GM10248 (cell line): ENCODE data around the gene ITGA2B.
A peak's percentile ranks its signal among the peaks of the same experiment; 100 is the strongest.
"Not testable (repeated sequence)": the region's sequence is repeated elsewhere in the genome, so short reads cannot be mapped to it uniquely, and the experiment has no call there.

Source experiments
- CTCF ChIA-PET: fragments of 300-600 bp; sonication (Branson Sonifier 250); formaldehyde crosslinking; extraction: SDS; loops from one replicate; lab custom pipeline; 2021; ENCODE audit warnings: antibody characterized with exemption; lab: Yijun Ruan, JAX
- POLR2A ChIA-PET: fragments of 350-650 bp; sonication (Branson Sonifier 250); formaldehyde crosslinking; extraction: SDS; loops from one replicate; lab custom pipeline; 2020; ENCODE audit warnings: antibody characterized with exemption; lab: Yijun Ruan, JAX
- DNase-seq: peaks from one replicate; pipeline ENCODE4 v3.0.0; 2012; ENCODE audit errors: extremely low spot score
- CTCF ChIP-seq: IDR thresholded peaks from 2 replicates; pipeline ENCODE4 v1.5.1; 2012; ENCODE audit warnings: mild to moderate bottlenecking, low read depth; ENCODE audit errors: extremely low read depth, missing control alignments, control extremely low read depth

The ITGA2B gene

GRCh38 chr17:44375196-44376017 lies 14.0 kb downstream of the ITGA2B start:
- ChIA-PET POLR2A (no interaction called here), CTCF (interaction anchor here (0.8 to 5.7 kb wide), 10 partner anchors 9 to 165 kb away, joined by 3 to 26 read pairs (median 6); partner anchors contain the start of gene FAM171A2)
- DNase-seq: no peak
- TF ChIP-seq CTCF: no peak

GRCh38 chr17:44374306-44375195 lies 14.9 kb downstream of the ITGA2B start:
- TF ChIP-seq CTCF: no peak
- peak; percentile 62 for DNase-seq
- CTCF ChIA-PET: interaction anchor here (1.2 to 5.7 kb wide), 4 partner anchors 11 to 149 kb away, joined by 7 to 26 read pairs (median 7); partner anchors contain the start of gene FAM171A2
- POLR2A ChIA-PET: no interaction called here

GRCh38 chr17:44372036-44372435 lies 17.4 kb downstream of the ITGA2B start:
- DNase-seq: no peak
- TF ChIP-seq CTCF: no peak
- ChIA-PET POLR2A (no interaction called here), CTCF (interaction anchor here (3.4 to 5.7 kb wide), 2 partner anchors 9 to 17 kb away, joined by 17 to 26 read pairs; partner anchors contain the start of gene FAM171A2)

- CTCF ChIA-PET: interaction anchor here (1.2 to 3.4 kb wide), 6 partner anchors 8 to 160 kb away, joined by 3 to 17 read pairs (median 4); partner anchors contain the start of gene GRN
- POLR2A ChIA-PET: not testable (repeated sequence)
Observed at GRCh38 chr17:44369414-44370023, 19.9 kb downstream of the ITGA2B start.

GRCh38 chr17:44368391-44369243 lies 20.8 kb downstream of the ITGA2B start:
- DNase-seq, POLR2A ChIA-PET: not testable (repeated sequence)
- CTCF ChIA-PET: interaction anchor here (1.2 to 10.5 kb wide), 6 partner anchors 11 to 159 kb away, joined by 3 to 135 read pairs (median 4); partner anchors contain the start of gene GRN

More at GRCh38 chr17:44369414-44370023, 19.9 kb downstream of the ITGA2B start:
- DNase-seq: not testable (repeated sequence)

DNA sequence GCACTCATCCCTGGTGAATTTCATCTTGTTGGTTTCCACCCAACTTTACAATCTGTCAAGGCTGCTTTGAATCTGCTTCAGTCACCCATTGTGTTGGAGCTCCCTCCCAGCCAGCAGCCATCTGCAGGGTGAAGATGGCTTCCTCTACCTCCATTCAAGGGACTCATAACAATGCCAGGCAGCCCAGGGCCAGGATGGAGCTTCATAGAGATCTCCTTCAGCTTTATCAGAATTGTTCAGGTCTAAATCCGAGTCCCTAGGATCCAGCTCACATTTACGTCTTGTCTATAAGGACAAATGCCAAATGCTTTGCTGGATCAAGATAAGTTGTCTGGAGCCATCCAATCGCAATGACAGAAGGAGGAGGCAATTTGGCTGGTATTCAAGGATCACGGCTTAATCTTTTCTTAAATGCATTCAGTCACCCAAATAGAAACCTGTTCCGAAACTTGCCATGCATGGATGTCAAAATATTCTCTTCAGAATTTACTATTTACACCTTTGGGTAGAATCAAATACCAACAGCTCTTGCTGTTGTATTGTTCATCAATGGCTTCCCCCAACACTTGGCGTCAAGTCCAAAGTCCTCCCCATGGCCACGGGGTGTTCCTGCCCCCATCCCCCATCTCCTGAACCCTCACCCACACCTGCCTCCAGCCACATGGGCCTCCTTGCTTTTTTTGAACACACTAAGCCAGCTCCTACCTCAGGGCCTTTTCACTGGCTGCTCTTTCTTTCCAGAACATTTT lies 22.0 kb downstream of the ITGA2B start:
- no peak for DNase-seq
- TF ChIP-seq CTCF: no peak
- ChIA-PET CTCF (interaction anchor here (2.2 to 10.5 kb wide), 2 partner anchors 9 to 15 kb away, joined by 10 to 135 read pairs; no protein-coding TSS in a partner anchor), POLR2A (interaction anchor here (0.6 kb wide), 1 partner anchor 297 kb away, joined by 4 read pairs; no protein-coding TSS in a partner anchor)

GRCh38 chr17:44365051-44365450 lies 24.4 kb downstream of the ITGA2B start:
- POLR2A ChIA-PET, DNase-seq: not testable (repeated sequence)

More at GRCh38 chr17:44365051-44365450, 24.4 kb downstream of the ITGA2B start:
- CTCF ChIA-PET: interaction anchor here (0.9 to 10.5 kb wide), 4 partner anchors 12 to 421 kb away, joined by 3 to 135 read pairs (median 3); no protein-coding TSS in a partner anchor
